Fibroblast of lung (primary cell): ENCODE data around the gene RAB44. TPM values are rescaled to one million over a fixed set of nuclear protein-coding genes. Genes with fewer than 3 reads are reported as not detected.

ENCODE experiments used
- DNase-seq, 2 donors: peaks; one replicate each; pipeline versions ENCODE4 v3.0.0 to v3.0.0-alpha.2; 2010; ENCODE audit warnings: low read depth in 2 of 2
- H2AFZ ChIP-seq: 2 replicates; pipeline ENCODE4 v1.5.1; 2012; ENCODE audit warnings: low read length, control low read depth, inconsistent platforms
- H3K27ac ChIP-seq: 2 replicates; pipeline ENCODE4 v1.5.1; 2011; ENCODE audit warnings: low read length, control low read depth; ENCODE audit not compliant: insufficient read depth
- H3K27me3 ChIP-seq: 2 replicates; pipeline ENCODE4 v1.5.1; 2011; ENCODE audit warnings: mild to moderate bottlenecking, low read length; ENCODE audit not compliant: control insufficient read depth, insufficient read depth
- H3K36me3 ChIP-seq: 2 replicates; pipeline ENCODE4 v1.5.1; 2011; ENCODE audit warnings: low read length; ENCODE audit not compliant: control insufficient read depth, insufficient read depth
- H3K4me1 ChIP-seq: 2 replicates; pipeline ENCODE4 v1.5.1; 2011; ENCODE audit warnings: low read length; ENCODE audit not compliant: control insufficient read depth, insufficient read depth; ENCODE audit errors: extremely low read depth
- H3K4me2 ChIP-seq: 2 replicates; pipeline ENCODE4 v1.5.1; 2011; ENCODE audit warnings: low read length, control low read depth; ENCODE audit not compliant: insufficient read depth; ENCODE audit errors: extremely low read depth
- H3K4me3 ChIP-seq, 4 experiments: fragments of 200-600 bp in 1 of 4; sonication (generic) in 1 of 4; replicated peaks in 1 of 4; 2 replicates each; pipeline ENCODE4 v1.5.1; 2011 to 2016; ENCODE audit warnings: low read length in 4 of 4, low read depth in 3 of 4, mild to moderate bottlenecking in 3 of 4, control low read depth in 2 of 4, inconsistent platforms in 1 of 4, mixed read lengths in 1 of 4; ENCODE audit not compliant: insufficient read depth in 1 of 4; ENCODE audit errors: control extremely low read depth in 1 of 4
- H3K79me2 ChIP-seq: 2 replicates; pipeline ENCODE4 v1.5.1; 2012; ENCODE audit warnings: mild to moderate bottlenecking, low read length, inconsistent platforms; ENCODE audit not compliant: control insufficient read depth, insufficient read depth
- H3K9ac ChIP-seq: 2 replicates; pipeline ENCODE4 v1.5.1; 2011; ENCODE audit warnings: mild to moderate bottlenecking, low read length, control low read depth; ENCODE audit not compliant: insufficient read depth
- H3K9me3 ChIP-seq: 2 replicates; pipeline ENCODE4 v1.5.1; 2012; ENCODE audit warnings: low read depth, low read length; ENCODE audit not compliant: control insufficient read depth, insufficient read depth
- H4K20me1 ChIP-seq: 2 replicates; pipeline ENCODE4 v1.5.1; 2011; ENCODE audit warnings: low read length; ENCODE audit not compliant: control insufficient read depth, insufficient read depth; ENCODE audit errors: extremely low read depth
- EZH2 ChIP-seq: IDR thresholded peaks from 2 replicates; pipeline ENCODE4 v1.5.1; 2012; ENCODE audit warnings: low read length, control low read depth, mild to moderate bottlenecking; ENCODE audit errors: missing control alignments
- polyA plus RNA-seq, 2 donors: library from polyadenylated mRNA; depleted of rRNA in 1 of 2; stranded (reverse) in 1 of 2; unstranded in 1 of 2; fragments of >200 nt; gene quantifications; 2 replicates each; pipeline ENCODE4 v1.2.1, GENCODE V29; 2011 to 2012; ENCODE audit warnings: missing spikeins in 1 of 2
- total RNA-seq: library from RNA; depleted of rRNA; stranded (reverse); fragments of >200 nt; gene quantifications from 2 replicates; pipeline ENCODE4 v1.2.1, GENCODE V29; 2014
- TF ChIP-seq, protein P1 (sequence below), 2 donors: IDR thresholded peaks in 1 of 2; conservative IDR thresholded peaks in 1 of 2; 1 replicate in 1 of 2; 2 replicates in 1 of 2; pipeline ENCODE4 v1.5.1; 2011 to 2012; ENCODE audit warnings: low read length in 2 of 2, control low read depth in 1 of 2, inconsistent platforms in 1 of 2, low read depth in 1 of 2, mild to moderate bottlenecking in 1 of 2

The RAB44 gene
- total and polyA plus RNA-seq, 2 donors (not counting 1 experiment from before 2014, with no cell fraction given): under 0.01 TPM; not detected in 1

DNA sequence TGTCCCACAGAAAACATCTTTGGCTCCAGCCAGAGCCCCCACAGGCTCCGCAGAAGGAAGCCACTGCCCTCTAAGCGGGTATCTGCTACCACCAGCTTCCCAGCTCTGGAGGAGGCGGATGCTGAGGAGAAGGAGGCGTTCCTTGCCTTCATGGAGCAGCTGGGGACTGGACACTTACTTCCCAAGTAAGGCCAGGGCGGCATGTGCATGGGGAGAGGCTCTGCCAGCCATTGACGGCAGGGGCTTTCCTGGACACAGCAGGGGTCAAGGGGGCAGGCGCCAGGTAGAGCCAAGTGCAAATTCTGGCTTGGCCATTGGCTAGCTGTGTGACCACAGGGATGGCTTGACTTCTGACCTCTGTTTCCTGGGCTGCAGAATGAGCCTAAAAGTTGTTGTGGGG lies 17.8 kb downstream of the RAB44 start:
- Histone ChIP-seq H2AFZ (no peak overlapping the region), H3K4me3 (no peak overlapping the region), H3K4me1 (no peaks in the 10 kb centered on the region), H4K20me1 (no peaks in the 10 kb centered on the region), H3K4me2 (no peak overlapping the region), H3K36me3 (no peaks in the 10 kb centered on the region), H3K79me2 (no peaks in the 10 kb centered on the region), H3K27ac (no peak overlapping the region), H3K27me3 (peaks cover 9% of the 10 kb centered on the region), H3K9ac (no peak overlapping the region), H3K9me3 (no peaks in the 10 kb centered on the region)
- DNase-seq: no peak
- TF ChIP-seq EZH2: no peak
- TF ChIP-seq, protein P1, sequence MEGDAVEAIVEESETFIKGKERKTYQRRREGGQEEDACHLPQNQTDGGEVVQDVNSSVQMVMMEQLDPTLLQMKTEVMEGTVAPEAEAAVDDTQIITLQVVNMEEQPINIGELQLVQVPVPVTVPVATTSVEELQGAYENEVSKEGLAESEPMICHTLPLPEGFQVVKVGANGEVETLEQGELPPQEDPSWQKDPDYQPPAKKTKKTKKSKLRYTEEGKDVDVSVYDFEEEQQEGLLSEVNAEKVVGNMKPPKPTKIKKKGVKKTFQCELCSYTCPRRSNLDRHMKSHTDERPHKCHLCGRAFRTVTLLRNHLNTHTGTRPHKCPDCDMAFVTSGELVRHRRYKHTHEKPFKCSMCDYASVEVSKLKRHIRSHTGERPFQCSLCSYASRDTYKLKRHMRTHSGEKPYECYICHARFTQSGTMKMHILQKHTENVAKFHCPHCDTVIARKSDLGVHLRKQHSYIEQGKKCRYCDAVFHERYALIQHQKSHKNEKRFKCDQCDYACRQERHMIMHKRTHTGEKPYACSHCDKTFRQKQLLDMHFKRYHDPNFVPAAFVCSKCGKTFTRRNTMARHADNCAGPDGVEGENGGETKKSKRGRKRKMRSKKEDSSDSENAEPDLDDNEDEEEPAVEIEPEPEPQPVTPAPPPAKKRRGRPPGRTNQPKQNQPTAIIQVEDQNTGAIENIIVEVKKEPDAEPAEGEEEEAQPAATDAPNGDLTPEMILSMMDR (conservative IDR thresholded peaks at IDR 0.05 in 1 of 2, IDR thresholded peaks at IDR 0.05 in 1 of 2; ENCODE audit: low read depth in 1 of 2, low read length in 2 of 2): no peak

- Histone ChIP-seq H3K36me3 (no peaks in the 10 kb centered on the region), H3K27me3 (peaks cover 9% of the 10 kb centered on the region), H3K4me2 (no peak overlapping the region), H3K9me3 (no peaks in the 10 kb centered on the region), H2AFZ (no peak overlapping the region), H3K79me2 (no peaks in the 10 kb centered on the region), H3K4me3 (no peak overlapping the region), H3K4me1 (no peaks in the 10 kb centered on the region), H4K20me1 (no peaks in the 10 kb centered on the region), H3K27ac (no peak overlapping the region), H3K9ac (no peak overlapping the region)
- DNase-seq: no peak
- TF ChIP-seq, protein P1 (conservative IDR thresholded peaks at IDR 0.05 in 1 of 2, IDR thresholded peaks at IDR 0.05 in 1 of 2; ENCODE audit: low read depth in 1 of 2, low read length in 2 of 2): no peak
- TF ChIP-seq EZH2: no peak
Measured at GRCh38 chr6:36716476-36717093, 19.0 kb downstream of the RAB44 start.

GRCh38 chr6:36717231-36717825 lies 19.7 kb downstream of the RAB44 start:
- TF ChIP-seq EZH2: no peak
- TF ChIP-seq, protein P1 (conservative IDR thresholded peaks at IDR 0.05 in 1 of 2, IDR thresholded peaks at IDR 0.05 in 1 of 2; ENCODE audit: low read depth in 1 of 2, low read length in 2 of 2): no peak
- H3K4me2 ChIP-seq: no peak overlapping the region
- H3K9me3 ChIP-seq: no peaks in the 10 kb centered on the region
- no peaks in the 10 kb centered on the region for H3K4me1 ChIP-seq
- H3K4me3 ChIP-seq: no peak overlapping the region
- H3K27me3 ChIP-seq: peaks cover 9% of the 10 kb centered on the region
- H3K79me2 ChIP-seq: no peaks in the 10 kb centered on the region
- H2AFZ ChIP-seq: no peak overlapping the region
- H3K27ac ChIP-seq: no peak overlapping the region
- DNase-seq: no peak
- no peaks in the 10 kb centered on the region for H4K20me1 ChIP-seq
- H3K36me3 ChIP-seq: no peaks in the 10 kb centered on the region
- H3K9ac ChIP-seq: no peak overlapping the region
